ENCODE results near the gene C1orf226. TPM values are rescaled to one million over a fixed set of nuclear protein-coding genes. Genes with fewer than 3 reads are reported as not detected.

C1orf226 gene
- total RNA-seq (2022) (3.1 and 3.3 TPM in 2 replicates), Bru-seq, nascent RNA (percentile 49 among the genes with signal in this experiment), BruChase-seq, experiment 1, labeled RNA remaining after a 6-hour chase (percentile 59 among the genes with signal in this experiment), BruChase-seq, experiment 2, labeled RNA remaining after a 2-hour chase (percentile 67 among the genes with signal in this experiment)
- long read RNA-seq, full-length matches to known transcripts, result 7 of 8 reads
- long read RNA-seq, partial matches to known transcripts, result 0 of 8 reads
- long read RNA-seq, other reads (novel, unspliced or antisense), result 1 of 8 reads

DNA sequence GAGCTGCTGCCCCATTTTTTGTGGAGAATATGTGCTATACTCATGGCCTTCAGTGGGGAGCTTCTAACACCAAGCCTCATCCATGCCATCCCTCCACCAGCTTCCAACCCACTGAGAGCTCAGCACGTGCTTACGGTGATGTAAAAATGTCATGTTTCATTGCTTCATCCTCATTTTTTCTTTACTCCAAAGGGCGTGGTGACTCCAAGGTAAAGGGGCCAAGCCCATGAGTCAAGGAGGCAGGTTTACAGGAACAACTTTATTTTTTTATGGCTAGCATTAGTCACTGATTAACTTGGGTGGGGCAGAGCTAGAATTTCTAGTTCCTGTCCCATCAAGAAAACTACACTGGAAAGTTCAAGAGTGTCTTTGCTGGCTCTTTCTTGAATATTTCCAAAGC is at the start of gene C1orf226:
C1orf226 (plus strand) TSS at position 346 of the 400 bp plus-strand sequence. CDS start 174 bp downstream, outside the sequence.
- H3K9me3 Mint-ChIP-seq (ENCODE audit: unreplicated experiment), result no peaks in the 10 kb centered on the region
- TF ChIP-seq CTCF (IDR thresholded peaks at IDR 0.05; ENCODE audit: unreplicated experiment), result no peak
- DNase-seq (ENCODE audit: unreplicated experiment), result peak; percentile 95
- peak within 1 kb of the TSS; percentile 89 for H3K27ac Mint-ChIP-seq (ENCODE audit: low read depth, unreplicated experiment)
- intact Hi-C loops (cut with micrococcal nuclease), result loop anchor here (1.0 kb wide), 1 partner anchor 8 kb away; no protein-coding TSS in a partner anchor
- H3K36me3 Mint-ChIP-seq (ENCODE audit: insufficient read depth, unreplicated experiment), result no peaks in the 10 kb centered on the region
- no TSS peak for BruUV-seq (replicated peaks)
- POLR2A ChIA-PET, result interaction anchor here (0.6 to 3.7 kb wide), 25 partner anchors 8 to 428 kb away, joined by 3 to 77 read pairs (median 5); partner anchors contain the start of genes NOS1AP and UAP1
- CTCF ChIA-PET, result interaction anchor here (0.6 to 4.3 kb wide), 22 partner anchors 9 to 648 kb away, joined by 3 to 72 read pairs (median 3); no protein-coding TSS in a partner anchor
- H3K4me3 Mint-ChIP-seq (ENCODE audit: unreplicated experiment), result peak within 1 kb of the TSS; percentile 26
- H3K4me1 Mint-ChIP-seq (ENCODE audit: insufficient read depth, unreplicated experiment), result peaks cover 50% of the 10 kb centered on the region
- H3K27me3 Mint-ChIP-seq (ENCODE audit: insufficient read depth, unreplicated experiment), result no peaks in the 10 kb centered on the region

- ChIA-PET CTCF (interaction anchor here (0.7 kb wide), 1 partner anchor 60 kb away, joined by 3 read pairs; no protein-coding TSS in a partner anchor), POLR2A (no interaction called here)
- Mint-ChIP-seq H3K4me3 (ENCODE audit: unreplicated experiment) (no peak overlapping the region), H3K27ac (ENCODE audit: low read depth, unreplicated experiment) (no peak overlapping the region), H3K27me3 (ENCODE audit: insufficient read depth, unreplicated experiment) (no peaks in the 10 kb centered on the region), H3K36me3 (ENCODE audit: insufficient read depth, unreplicated experiment) (no peaks in the 10 kb centered on the region), H3K9me3 (ENCODE audit: unreplicated experiment) (no peaks in the 10 kb centered on the region), H3K4me1 (ENCODE audit: insufficient read depth, unreplicated experiment) (no peaks in the 10 kb centered on the region)
- no peak for TF ChIP-seq CTCF (IDR thresholded peaks at IDR 0.05; ENCODE audit: unreplicated experiment)
- BruUV-seq (replicated peaks), result no TSS peak
- DNase-seq (ENCODE audit: unreplicated experiment), result no peak
- intact Hi-C loops (cut with micrococcal nuclease), result no loop called here
These were observed 47.5 kb upstream of the C1orf226 start for GRCh38 chr1:162333991-162334390.

GRCh38 chr1:162335126-162335525 is 46.4 kb upstream of the C1orf226 start:
- ChIA-PET POLR2A (interaction anchor here (1.3 to 1.4 kb wide), 2 partner anchors 15 kb away, joined by 3 read pairs; no protein-coding TSS in a partner anchor), CTCF (interaction anchor here (0.6 kb wide), 1 partner anchor 298 kb away, joined by 3 read pairs; no protein-coding TSS in a partner anchor)
- no peak for DNase-seq (ENCODE audit: unreplicated experiment)
- Mint-ChIP-seq H3K4me1 (ENCODE audit: insufficient read depth, unreplicated experiment) (no peaks in the 10 kb centered on the region), H3K27ac (ENCODE audit: low read depth, unreplicated experiment) (no peak overlapping the region), H3K4me3 (ENCODE audit: unreplicated experiment) (no peak overlapping the region), H3K36me3 (ENCODE audit: insufficient read depth, unreplicated experiment) (no peaks in the 10 kb centered on the region), H3K9me3 (ENCODE audit: unreplicated experiment) (no peaks in the 10 kb centered on the region), H3K27me3 (ENCODE audit: insufficient read depth, unreplicated experiment) (no peaks in the 10 kb centered on the region)
- intact Hi-C loops (cut with micrococcal nuclease), result no loop called here
- no TSS peak for BruUV-seq (replicated peaks)
- no peak for TF ChIP-seq CTCF (IDR thresholded peaks at IDR 0.05; ENCODE audit: unreplicated experiment)

DNA sequence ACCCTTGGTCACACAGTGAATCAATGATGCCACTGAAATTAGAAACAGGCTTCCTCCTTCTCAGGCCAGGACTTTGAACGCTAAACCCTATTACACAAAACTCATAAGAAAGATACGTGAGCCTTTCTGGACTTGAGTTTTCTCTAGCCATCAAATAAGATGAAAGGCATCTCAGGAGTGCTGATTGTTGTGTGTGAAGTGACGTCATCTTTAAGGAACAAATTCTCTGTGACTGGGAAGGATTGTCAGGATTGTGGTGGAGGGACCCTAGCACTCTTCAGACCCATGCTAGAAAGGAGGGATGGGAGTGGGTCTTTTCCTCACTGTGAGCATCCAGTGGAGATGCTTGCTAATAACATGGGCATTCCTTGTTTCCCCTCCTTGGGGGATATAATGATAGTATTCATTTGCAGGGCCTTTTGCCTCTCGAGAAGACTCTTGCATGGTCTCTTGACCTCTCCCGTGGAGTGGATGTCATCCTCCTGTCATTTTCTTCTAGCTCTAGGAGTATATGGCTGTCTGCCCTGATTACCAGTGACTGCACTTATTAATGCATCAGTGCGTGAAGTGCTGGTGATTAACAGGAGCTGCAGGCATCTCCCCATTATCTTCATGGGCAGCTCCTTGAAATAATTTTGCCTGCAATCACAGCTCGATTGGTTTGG is 44.8 kb upstream of the C1orf226 start:
- Mint-ChIP-seq H3K27me3 (ENCODE audit: insufficient read depth, unreplicated experiment) (no peaks in the 10 kb centered on the region), H3K4me1 (ENCODE audit: insufficient read depth, unreplicated experiment) (no peaks in the 10 kb centered on the region), H3K4me3 (ENCODE audit: unreplicated experiment) (no peak overlapping the region), H3K27ac (ENCODE audit: low read depth, unreplicated experiment) (no peak overlapping the region), H3K9me3 (ENCODE audit: unreplicated experiment) (no peaks in the 10 kb centered on the region), H3K36me3 (ENCODE audit: insufficient read depth, unreplicated experiment) (no peaks in the 10 kb centered on the region)
- TF ChIP-seq CTCF (IDR thresholded peaks at IDR 0.05; ENCODE audit: unreplicated experiment), result no peak
- POLR2A ChIA-PET, result interaction anchor here (0.5 to 1.8 kb wide), 2 partner anchors 35 to 175 kb away, joined by 3 read pairs; no protein-coding TSS in a partner anchor
- DNase-seq (ENCODE audit: unreplicated experiment), result no peak
- no TSS peak for BruUV-seq (replicated peaks)
- CTCF ChIA-PET, result interaction anchor here (0.7 to 1.2 kb wide), 3 partner anchors 45 to 281 kb away, joined by 3 read pairs; partner anchors contain the start of gene C1orf226
- intact Hi-C loops (cut with micrococcal nuclease), result no loop called here
